HCT116 (cell line): ENCODE results near the gene CABP2. TPM values are rescaled to one million over a fixed set of nuclear protein-coding genes. Genes with fewer than 3 reads are reported as not detected.

Source experiments
- ATAC-seq: fragments of 200-7000 bp; cut with Tn5 transposase; 2 replicates; pipeline ENCODE4 v1.9.1; 2020; ENCODE audit warnings: mild to moderate bottlenecking, moderate library complexity
- BruUV-seq: library from RNA; stranded (reverse); fragments of 400-500 nt; replicated peaks from 2 replicates; lab custom pipeline; 2021; lab: Mats Ljungman, UMichigan
- CTCF ChIA-PET: fragments of 300-600 bp; sonication (Branson Sonifier 250); formaldehyde crosslinking; loops from one replicate; lab custom pipeline; 2021; ENCODE audit warnings: antibody characterized with exemption; lab: Charles Lee
- POLR2A ChIA-PET: fragments of 300-600, 350-600 bp; sonication (Branson Sonifier 250); formaldehyde crosslinking; loops from one replicate; lab custom pipeline; 2021; ENCODE audit warnings: antibody characterized with exemption; lab: Charles Lee
- RAD21 ChIA-PET, 2 experiments: fragments of 300-600 bp; sonication (Branson Sonifier 250); formaldehyde crosslinking; loops; one replicate each; lab custom pipeline; 2023; ENCODE audit warnings: low total read pairs in 2 of 2; ENCODE audit not compliant: uncharacterized antibody in 2 of 2, unreplicated experiment in 2 of 2, low non-redundant PET in 1 of 2; lab: Charles Lee
- DNase-seq: peaks from one replicate; pipeline ENCODE4 v3.0.0-alpha.2; 2010; ENCODE audit warnings: low read depth, low spot score
- H2AFZ ChIP-seq: fragments of 200-600 bp; shearing (Covaris generic), sonication (generic); 2 replicates; pipeline ENCODE4 v1.6.1; 2017; ENCODE audit warnings: low read depth, mixed run types, mixed read lengths, antibody characterized with exemption, low read length; ENCODE audit not compliant: poor library complexity, severe bottlenecking
- H3K27ac ChIP-seq: 2 replicates; pipeline ENCODE4 v1.5.1; 2012; ENCODE audit warnings: low read depth, low read length
- H3K27me3 ChIP-seq: fragments of 200-600 bp; sonication (generic); 2 replicates; pipeline ENCODE4 v1.6.1; 2016; ENCODE audit warnings: mixed run types, low read length, mixed read lengths; ENCODE audit not compliant: insufficient read depth
- H3K36me3 ChIP-seq, 2 experiments: fragments of 200-500 bp in 1 of 2; fragments of 200-600 bp in 1 of 2; sonication (Bioruptor generic) in 1 of 2; sonication (generic) in 1 of 2; 2 replicates each; pipeline versions ENCODE4 v1.5.1 to v1.6.1; 2014 to 2016; ENCODE audit warnings: low read length in 2 of 2, inconsistent platforms in 1 of 2, mixed read lengths in 1 of 2, mixed run types in 1 of 2; ENCODE audit not compliant: insufficient read depth in 2 of 2, control insufficient read depth in 1 of 2
- H3K4me1 ChIP-seq, 2 experiments: fragments of 200-600 bp in 1 of 2; sonication (generic) in 1 of 2; 2 replicates each; pipeline versions ENCODE4 v1.5.1 to v1.6.1; 2012 to 2017; ENCODE audit warnings: low read length in 2 of 2, inconsistent platforms in 1 of 2, mild to moderate bottlenecking in 1 of 2, mixed read lengths in 1 of 2, mixed run types in 1 of 2, moderate library complexity in 1 of 2; ENCODE audit not compliant: insufficient read depth in 2 of 2, control insufficient read depth in 1 of 2
- H3K4me2 ChIP-seq: fragments of 200-600 bp; sonication (generic); 2 replicates; pipeline ENCODE4 v1.6.1; 2017; ENCODE audit warnings: mixed run types, low read length, mixed read lengths
- H3K4me3 ChIP-seq, 2 experiments: fragments of 200-600 bp in 1 of 2; sonication (generic) in 1 of 2; replicated peaks in 1 of 2; 2 replicates each; pipeline ENCODE4 v1.5.1; 2011 to 2016; ENCODE audit warnings: low read length in 2 of 2, control low read depth in 1 of 2, low read depth in 1 of 2, mild to moderate bottlenecking in 1 of 2, mixed read lengths in 1 of 2, mixed run types in 1 of 2
- H3K79me2 ChIP-seq: fragments of 200-600 bp; sonication (generic); 2 replicates; pipeline ENCODE4 v1.6.1; 2017; ENCODE audit warnings: mild to moderate bottlenecking, mixed run types, low read length, moderate library complexity, mixed read lengths; ENCODE audit not compliant: insufficient read depth
- H3K9ac ChIP-seq: fragments of 200-600 bp; sonication (generic); 2 replicates; pipeline ENCODE4 v1.6.1; 2016; ENCODE audit warnings: low read length, mixed read lengths
- H3K9me2 ChIP-seq: fragments of 200-600 bp; sonication (generic), shearing (Covaris generic); 2 replicates; pipeline ENCODE4 v1.6.1; 2017; ENCODE audit warnings: mixed run types, mild to moderate bottlenecking, moderate library complexity; ENCODE audit not compliant: insufficient read depth
- H3K9me3 ChIP-seq, 2 experiments: fragments of 200-500 bp in 1 of 2; fragments of 200-600 bp in 1 of 2; sonication (Bioruptor generic) in 1 of 2; sonication (generic) in 1 of 2; 2 replicates each; pipeline ENCODE4 v1.6.1; 2014 to 2017; ENCODE audit warnings: low read length in 2 of 2, mixed read lengths in 2 of 2, inconsistent platforms in 1 of 2, low read depth in 1 of 2, mild to moderate bottlenecking in 1 of 2, mixed run types in 1 of 2, moderate library complexity in 1 of 2; ENCODE audit not compliant: control insufficient read depth in 1 of 2, insufficient read depth in 1 of 2
- H4K20me1 ChIP-seq: fragments of 200-600 bp; sonication (generic), shearing (Covaris generic); 2 replicates; pipeline ENCODE4 v1.6.1; 2017; ENCODE audit warnings: mixed run types, mild to moderate bottlenecking, moderate library complexity; ENCODE audit not compliant: insufficient read depth
- CTCF ChIP-seq, 3 experiments: fragments of 200-600 bp in 1 of 3; sonication (generic) in 1 of 3; IDR thresholded peaks in 2 of 3; conservative IDR thresholded peaks in 1 of 3; 2 replicates each; pipeline ENCODE4 v1.5.1; 2012 to 2017; ENCODE audit warnings: low read depth in 2 of 3, low read length in 2 of 3, antibody characterized with exemption in 1 of 3, borderline replicate concordance in 1 of 3, control low read depth in 1 of 3, mild to moderate bottlenecking in 1 of 3, mixed read lengths in 1 of 3, mixed run types in 1 of 3, moderate library complexity in 1 of 3; ENCODE audit not compliant: insufficient read depth in 1 of 3
- EGR1 ChIP-seq: IDR thresholded peaks from 2 replicates; pipeline ENCODE4 v1.6.1; 2012; ENCODE audit warnings: low read depth
- intact Hi-C: fragments of 100-400 bp; cut with micrococcal nuclease; formaldehyde crosslinking; loops from 2 replicates; pipeline ENCODE4 v1.10.0; 2022
- microRNA-seq: library from miRNA; unstranded; fragments of <30 nt; microRNA quantifications from one replicate; pipeline ENCODE4, GENCODE V29; 2016; ENCODE audit warnings: borderline number of aligned reads
- total RNA-seq: library from RNA; stranded (reverse); gene quantifications from one replicate; pipeline ENCODE4 v1.2.1, GENCODE V29; 2021; ENCODE audit not compliant: unreplicated experiment

CABP2 gene
- total RNA-seq, 1 experiment from 2014 or later: not detected

- H4K20me1 ChIP-seq: no peaks in the 10 kb centered on the region
- no TSS peak for BruUV-seq
- H3K79me2 ChIP-seq: peaks cover 15% of the 10 kb centered on the region; the same call in 1 of the 2 replicates
- H3K4me3 ChIP-seq: peak overlapping the region; percentile 61 to 95
- peak overlapping the region; percentile 38 for H3K27ac ChIP-seq
- DNase-seq: no peak
- no peak for TF ChIP-seq EGR1
- TF ChIP-seq CTCF (IDR thresholded peaks at IDR 0.05 in 2 of 3, conservative IDR thresholded peaks at IDR 0.05 in 1 of 3; ENCODE audit: borderline replicate concordance in 1 of 3, insufficient read depth in 1 of 3, low read depth in 2 of 3, low read length in 2 of 3): 0 out of 6 replicates have a peak, but pooled peaks of 1 of the 3 experiments have one; percentile 2
- no peaks in the 10 kb centered on the region for H3K27me3 ChIP-seq
- ChIA-PET CTCF (no interaction called here), RAD21 (interaction anchor here in 1 of 2 experiments (2.2 kb wide), 1 partner anchor 68 kb away, joined by 6 read pairs; the partner anchor contains the start of gene PPP1CA), POLR2A (interaction anchor here (2.1 kb wide), 1 partner anchor 13 kb away, joined by 9 read pairs; the partner anchor contains the start of gene AIP)
- H3K4me1 ChIP-seq: peaks cover 22 to 40% of the 10 kb centered on the region in 2 experiments
- intact Hi-C loops: loop anchor here (1.0 to 5.0 kb wide), 4 partner anchors 37 to 117 kb away; partner anchors contain the start of genes POLD4 and RPS6KB2
- H2AFZ ChIP-seq: no peak overlapping the region
- H3K9me3 ChIP-seq: no peaks in the 10 kb centered on the region
- H3K4me2 ChIP-seq: peak overlapping the region; percentile 100
- no peaks in the 10 kb centered on the region for H3K36me3 ChIP-seq
- no peaks in the 10 kb centered on the region for H3K9me2 ChIP-seq
- peak overlapping the region; percentile 80 for H3K9ac ChIP-seq
- ATAC-seq: no peak
Observed at GRCh38 chr11:67469508-67469811, 53.8 kb downstream of the CABP2 start.

Small RNA genes lying within 50 kb of the gene (microRNA-seq; reads per million reads assigned to microRNA genes)
- gene MIR6752: not detected

Other genes with a start within 250 kb of the CABP2 start
- 61.1 TPM for gene ANKRD13D, start 234.1 kb downstream of the CABP2 start, total RNA-seq
- gene SSH3, start 219.9 kb downstream of the CABP2 start, total RNA-seq: 57.8 TPM
- 44.2 TPM for gene POLD4, start 169.9 kb downstream of the CABP2 start, total RNA-seq
- gene CLCF1, start 149.8 kb downstream of the CABP2 start, total RNA-seq: 12.2 TPM
- 49.8 TPM for gene RAD9A, start 131.5 kb downstream of the CABP2 start, total RNA-seq
- gene PPP1CA, start 121.6 kb downstream of the CABP2 start, total RNA-seq: 238 TPM
- gene TBC1D10C, start 119.4 kb downstream of the CABP2 start, total RNA-seq: 0.39 TPM
- gene CARNS1, start 107.8 kb downstream of the CABP2 start, total RNA-seq: 1.0 TPM
- 54.1 TPM for gene RPS6KB2, start 95.0 kb downstream of the CABP2 start, total RNA-seq
- gene PTPRCAP, start 85.8 kb downstream of the CABP2 start, total RNA-seq: 1.4 TPM
- gene CORO1B, start 80.0 kb downstream of the CABP2 start, total RNA-seq: 94.5 TPM
- gene GPR152, start 70.7 kb downstream of the CABP2 start, total RNA-seq: not detected
- not detected for gene CABP4, start 68.1 kb downstream of the CABP2 start, total RNA-seq
- gene TMEM134, start 54.2 kb downstream of the CABP2 start, total RNA-seq: 44.2 TPM
- 61.0 TPM for gene AIP, start 40.4 kb downstream of the CABP2 start, total RNA-seq
- gene PITPNM1, start 18.1 kb downstream of the CABP2 start, total RNA-seq: 79.5 TPM
- gene CDK2AP2, start 15.3 kb downstream of the CABP2 start, total RNA-seq: 53.6 TPM
- gene GSTP1, start 60.4 kb upstream of the CABP2 start, total RNA-seq: 893 TPM
- 242 TPM for gene NDUFV1, start 83.5 kb upstream of the CABP2 start, total RNA-seq
- gene NUDT8, start 106.5 kb upstream of the CABP2 start, total RNA-seq: 18.7 TPM
- not detected for gene TBX10, start 116.3 kb upstream of the CABP2 start, total RNA-seq
- 0.30 TPM for gene ACY3, start 127.3 kb upstream of the CABP2 start, total RNA-seq
- not detected for gene ALDH3B2, start 151.2 kb upstream of the CABP2 start, total RNA-seq